Endometrium (tissue), 2 donors: ENCODE data around the gene MROH8.

Source experiments
- FAIRE-seq: peaks from 2 replicates; lab custom pipeline; 2012; peaks lifted over from hg19 to GRCh38; lab: Jason Lieb, UNC
- donor health status: control.
- donor health status: control.

The MROH8 gene

DNA sequence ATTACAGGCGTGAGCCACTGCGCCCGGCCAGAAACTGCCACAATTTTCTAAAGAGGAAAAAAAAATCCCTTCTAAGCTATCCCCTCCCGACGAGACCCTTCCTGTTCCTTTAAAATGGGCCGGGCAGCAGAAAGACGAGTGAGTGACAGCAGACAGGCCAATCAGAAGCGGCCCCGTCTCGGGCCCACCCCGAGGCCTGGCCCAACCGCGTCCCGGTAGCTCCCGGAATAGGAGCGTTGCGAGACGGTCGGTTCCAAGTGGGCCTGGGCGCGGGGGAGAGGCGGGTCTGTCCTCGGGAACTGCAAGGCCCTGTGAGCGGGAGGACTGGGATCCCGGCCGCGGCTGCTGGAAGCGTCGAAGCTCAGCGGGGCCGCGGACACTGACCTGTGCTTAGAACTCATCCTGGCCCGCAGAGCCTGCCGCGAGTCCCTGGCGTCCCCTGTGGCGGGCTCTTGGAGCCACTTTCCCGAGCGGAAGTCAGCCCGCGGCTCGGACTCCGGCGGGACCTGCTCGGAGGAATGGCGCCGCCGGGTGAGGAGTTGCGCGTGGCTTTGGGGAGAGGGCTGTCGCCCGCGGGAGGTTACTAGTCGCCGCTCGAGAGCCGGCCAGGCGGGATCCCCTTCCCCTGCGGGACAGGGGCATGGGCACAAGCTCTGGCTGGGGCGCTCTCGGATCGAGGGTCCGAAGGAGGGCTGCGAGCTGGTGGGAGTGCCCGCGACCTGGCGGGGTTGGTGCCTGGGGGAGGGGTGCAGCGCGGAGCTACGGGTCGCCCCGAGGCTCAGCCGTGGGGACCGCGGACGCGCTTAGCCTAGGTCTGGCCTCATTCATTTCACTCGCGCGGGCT, at the start of gene MROH8, which contains the start of gene RPN2:
Gene MROH8 (minus strand): TSS at position 710 of the 844 bp plus-strand sequence.
Gene RPN2 (plus strand): TSS at position 492 of the 844 bp plus-strand sequence. CDS start 27 bp downstream, at position 519.
- FAIRE-seq, result peak; percentile 81

DNA sequence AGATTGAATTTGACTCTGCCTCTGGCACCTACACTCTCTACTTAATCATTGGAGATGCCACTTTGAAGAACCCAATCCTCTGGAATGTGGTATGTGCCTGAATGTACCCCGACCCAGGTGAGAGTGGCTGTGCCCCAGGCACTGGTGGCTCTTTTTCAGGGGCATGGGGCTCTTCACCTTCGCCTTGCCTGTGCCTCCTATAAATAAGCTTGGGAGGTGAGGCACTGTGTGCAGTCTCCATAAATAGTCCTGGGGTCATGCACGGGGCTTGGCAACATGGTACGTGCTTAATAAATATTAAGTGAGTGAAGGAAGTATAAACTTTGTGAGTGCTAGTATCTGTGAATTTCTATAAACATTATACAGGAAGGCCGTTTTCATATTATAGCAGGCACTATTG, 49.3 kb upstream of the MROH8 start:
- FAIRE-seq, result no peak

DNA sequence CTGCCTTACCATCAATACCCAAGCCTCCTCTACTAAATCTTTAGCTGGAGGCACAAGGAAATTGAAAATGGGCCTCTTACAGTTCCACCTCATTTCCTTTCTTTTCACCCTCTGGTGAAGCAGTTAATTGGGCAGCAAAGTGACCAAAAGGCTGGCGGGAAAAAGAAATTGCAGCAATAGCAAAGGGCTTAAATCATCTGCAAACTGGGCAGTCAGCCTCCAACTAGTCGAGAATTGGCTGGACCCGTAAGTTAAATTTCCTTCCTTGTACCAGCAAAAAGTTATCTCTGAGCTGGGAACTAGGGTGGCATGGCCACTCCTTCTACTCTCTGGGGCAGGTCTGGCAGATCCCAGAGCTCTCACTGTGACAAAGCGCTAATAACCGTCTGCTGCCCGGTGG, 48.7 kb upstream of the MROH8 start:
- no peak for FAIRE-seq

DNA sequence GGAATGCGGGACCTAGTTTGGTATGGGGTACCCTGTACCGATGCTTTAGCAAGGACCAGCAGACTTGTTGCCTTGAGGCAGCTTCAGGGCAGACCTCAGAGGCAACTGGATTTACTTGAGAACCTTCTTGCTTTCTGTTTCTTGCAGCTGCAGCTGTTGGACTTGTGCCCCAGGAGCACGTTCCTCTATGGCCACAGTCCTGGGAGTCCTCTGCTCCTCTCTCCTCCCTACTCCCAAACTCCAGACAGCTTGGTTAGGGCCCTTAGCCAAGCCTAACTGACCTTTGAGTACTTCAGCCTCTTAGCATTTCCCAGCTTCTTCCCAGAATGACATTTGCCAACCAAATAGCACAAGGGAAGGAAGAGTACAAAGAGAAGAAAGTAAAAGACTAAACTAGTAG, 47.5 kb upstream of the MROH8 start:
- FAIRE-seq, result no peak

DNA sequence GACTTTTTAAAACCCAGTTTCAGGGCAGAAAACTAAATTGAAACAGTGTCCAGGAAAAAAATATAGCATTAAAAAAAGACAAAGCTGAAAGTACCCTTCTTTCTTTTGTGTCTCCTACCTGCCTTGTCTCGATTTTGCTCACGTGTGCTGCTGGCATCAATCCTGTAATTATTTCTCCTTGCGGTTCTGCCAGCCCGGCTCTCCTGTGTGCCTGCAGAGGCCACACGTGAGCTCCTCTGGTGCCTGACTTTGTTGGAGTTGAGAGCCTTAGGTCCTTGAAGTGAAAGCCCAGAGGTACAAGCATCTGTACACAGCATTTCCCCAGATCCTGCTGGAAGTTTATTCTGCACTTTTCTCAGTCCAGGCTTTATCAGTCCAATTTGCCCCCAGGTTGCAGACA, 45.8 kb upstream of the MROH8 start:
- no peak for FAIRE-seq

DNA sequence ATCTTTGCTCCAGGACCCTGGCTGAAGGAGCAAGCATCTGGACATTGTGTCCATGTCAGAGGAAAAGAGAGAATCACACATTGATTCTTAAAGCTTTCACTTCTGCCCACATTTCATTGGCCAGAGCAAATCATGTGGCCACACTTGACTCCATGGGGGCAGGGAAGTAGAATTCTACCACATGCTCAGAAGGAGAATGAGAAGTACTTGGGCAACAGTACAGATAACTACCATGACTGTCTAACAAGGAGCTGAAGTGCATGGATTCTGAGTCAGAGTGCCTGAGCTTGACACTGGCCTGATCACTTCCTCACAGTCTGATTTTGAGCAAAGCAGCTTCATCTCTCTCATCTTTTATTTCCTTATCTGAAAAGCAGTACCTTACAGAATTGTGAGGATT, 43.7 kb upstream of the MROH8 start:
- no peak for FAIRE-seq

DNA sequence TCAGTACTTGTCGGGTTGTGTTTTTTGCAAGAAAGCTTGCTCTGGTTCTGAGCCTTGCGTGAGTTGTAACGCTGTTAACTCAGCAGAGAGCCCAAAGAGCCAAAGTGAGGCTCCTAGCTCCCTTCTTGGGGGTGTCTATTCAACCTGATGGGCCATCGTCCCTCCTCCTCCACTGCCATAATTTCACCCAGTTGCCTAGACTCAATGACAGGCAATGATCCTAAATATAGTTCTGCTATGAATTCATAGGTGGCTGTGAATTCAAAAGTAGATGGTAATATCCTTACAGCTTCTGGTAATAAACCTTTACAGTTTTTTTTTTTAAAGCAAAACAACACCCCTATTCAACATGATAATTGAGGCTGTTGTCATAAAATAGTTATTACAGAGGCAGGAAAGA, 42.7 kb upstream of the MROH8 start:
- no peak for FAIRE-seq

DNA sequence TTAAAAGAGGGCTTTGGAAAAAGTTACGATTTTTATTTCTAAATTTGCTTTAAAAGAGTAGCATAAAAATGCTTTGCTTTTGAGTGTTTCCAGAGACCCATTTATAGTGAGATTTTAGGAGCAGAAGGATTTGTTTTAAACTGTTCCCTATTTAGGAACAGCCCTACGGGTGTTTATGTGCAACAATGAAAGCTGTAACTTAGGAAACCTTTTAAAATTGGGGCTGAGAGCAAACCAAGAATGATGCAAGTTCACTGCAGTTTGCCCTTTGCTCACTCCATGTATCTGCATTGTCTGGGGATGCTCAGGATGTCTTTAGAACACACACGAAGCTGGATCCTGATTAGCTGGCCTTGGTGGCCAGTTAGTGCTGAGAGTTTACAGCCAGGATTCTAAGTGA, 41.4 kb upstream of the MROH8 start:
- FAIRE-seq, result peak; percentile 86

DNA sequence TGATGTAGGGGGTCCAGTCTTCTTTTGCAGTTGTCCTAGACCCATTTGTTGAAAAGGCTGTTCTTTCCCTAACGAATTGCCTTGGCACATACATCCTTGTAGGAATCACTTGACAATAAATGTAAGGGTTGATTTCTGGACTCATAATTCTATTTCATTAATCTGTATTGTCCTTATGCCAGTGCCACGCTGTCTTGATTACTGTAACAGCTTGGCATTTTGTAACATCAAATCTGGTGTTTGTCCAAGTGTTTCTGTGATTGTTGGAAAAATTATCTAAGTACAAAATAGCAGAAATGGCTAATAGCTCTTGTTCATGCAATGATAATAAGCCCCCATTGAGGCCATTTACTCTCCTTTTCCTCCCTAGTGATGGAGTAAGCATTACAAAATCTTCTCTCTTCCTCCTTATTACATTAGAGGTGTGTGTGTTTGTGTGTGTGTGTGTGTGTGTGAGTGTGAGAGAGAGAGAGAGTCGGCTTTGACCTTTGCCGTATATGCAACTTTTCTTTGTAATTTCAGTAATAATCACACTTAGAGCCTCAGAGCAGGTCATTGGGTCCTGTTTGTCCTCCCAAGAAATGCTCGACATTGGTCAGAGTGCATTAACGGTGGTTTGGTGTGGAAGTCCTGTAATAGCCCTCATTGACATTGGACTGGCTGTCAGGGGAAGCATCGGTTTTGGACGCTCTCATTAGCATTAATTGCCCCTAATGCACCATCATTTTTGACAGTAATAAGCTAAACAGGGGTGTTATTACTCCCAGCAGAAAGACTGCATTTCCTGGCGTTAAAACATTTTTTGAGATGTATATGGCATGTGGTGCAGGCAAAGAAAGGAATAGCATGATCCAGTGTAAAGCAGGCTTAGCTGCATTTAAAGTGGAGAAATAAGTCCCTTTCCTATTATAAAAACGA, 40.7 kb upstream of the MROH8 start:
- FAIRE-seq, result no peak

DNA sequence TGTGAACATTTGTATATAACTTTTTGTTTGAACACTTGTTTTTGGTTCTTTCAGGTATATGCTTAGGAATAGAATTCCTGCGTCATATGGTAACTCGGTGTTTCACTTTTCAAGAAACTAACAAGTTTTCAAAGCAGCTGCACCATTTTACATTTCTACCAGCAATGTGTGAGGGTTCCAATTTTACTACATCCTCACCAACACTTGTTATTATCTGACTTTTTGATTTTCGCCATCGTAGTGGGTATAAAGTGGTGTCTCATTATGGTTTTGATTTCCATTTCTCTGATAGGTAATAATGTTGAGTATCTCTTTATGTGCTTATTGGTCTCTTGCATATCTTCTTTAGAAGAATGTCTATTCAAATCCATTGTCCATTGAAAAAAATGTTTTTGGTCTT, 39.6 kb upstream of the MROH8 start:
- FAIRE-seq, result no peak

DNA sequence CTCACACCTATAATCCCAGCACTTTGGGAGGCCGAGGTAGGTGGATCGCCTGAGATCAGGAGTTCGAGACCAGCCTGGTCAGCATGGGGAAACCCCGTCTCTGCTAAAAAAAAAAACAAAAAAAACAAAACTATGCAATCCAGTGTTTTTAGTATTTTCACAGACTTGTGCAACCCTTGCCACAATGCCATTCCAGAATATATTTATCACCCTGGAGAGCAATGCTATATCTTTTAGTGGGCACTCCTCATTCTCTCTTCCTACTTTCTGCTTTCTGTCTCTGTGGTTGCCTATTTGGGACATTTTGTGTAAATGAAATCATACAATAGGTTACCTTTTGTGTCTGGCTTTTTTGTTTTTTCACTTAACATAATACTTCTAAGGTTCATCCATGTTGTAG, 39.1 kb upstream of the MROH8 start:
- FAIRE-seq, result no peak

DNA sequence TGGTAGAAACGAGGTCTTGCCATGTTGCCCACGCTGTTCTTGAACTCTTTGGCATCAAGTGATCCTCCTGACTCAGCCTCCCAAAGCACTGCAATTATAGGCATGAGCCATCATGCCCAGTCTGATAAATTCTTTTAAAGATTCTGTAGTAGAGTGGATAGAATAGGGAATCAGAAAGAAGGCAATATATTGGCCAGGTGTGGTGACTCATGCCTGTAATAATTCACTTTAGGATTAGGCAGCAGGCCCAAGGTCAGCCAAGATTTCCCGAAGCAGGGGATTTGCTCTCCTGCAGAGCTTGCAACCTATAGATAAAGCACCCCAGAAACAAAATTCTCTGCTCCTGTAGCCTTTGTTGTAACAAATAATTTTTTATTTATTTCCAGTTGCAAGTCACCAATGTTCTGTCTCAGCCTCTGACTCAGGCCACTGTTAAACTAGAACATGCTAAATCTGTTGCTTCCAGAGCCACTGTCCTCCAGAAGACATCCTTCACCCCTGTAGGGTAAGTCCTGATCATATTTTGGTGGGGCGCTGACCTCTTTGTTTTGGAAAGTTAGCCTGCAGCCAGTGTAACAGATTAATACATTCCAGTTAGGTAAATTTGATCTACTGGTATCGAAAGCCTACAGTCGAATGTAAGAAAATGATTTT, 30.4 kb upstream of the MROH8 start:
- FAIRE-seq, result no peak

DNA sequence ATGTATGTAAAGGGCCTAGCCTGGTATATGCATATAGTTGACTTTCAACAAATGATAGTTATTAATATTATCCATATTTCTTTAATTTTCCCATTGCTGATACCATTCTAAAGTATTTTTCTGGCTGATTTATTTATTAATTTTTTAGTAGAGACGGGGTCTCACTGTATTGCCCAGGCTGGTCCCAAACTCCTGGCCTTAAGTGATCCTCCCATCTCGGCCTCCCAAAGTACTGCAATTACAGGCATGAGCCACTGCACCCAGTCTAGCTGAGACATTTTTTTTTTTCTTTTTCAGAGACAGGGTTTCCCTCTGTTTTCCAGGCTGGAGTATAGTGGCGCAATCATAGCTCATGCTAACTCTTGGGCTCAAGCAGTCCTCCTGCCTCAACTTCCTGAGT, 29.8 kb upstream of the MROH8 start:
- no peak for FAIRE-seq

DNA sequence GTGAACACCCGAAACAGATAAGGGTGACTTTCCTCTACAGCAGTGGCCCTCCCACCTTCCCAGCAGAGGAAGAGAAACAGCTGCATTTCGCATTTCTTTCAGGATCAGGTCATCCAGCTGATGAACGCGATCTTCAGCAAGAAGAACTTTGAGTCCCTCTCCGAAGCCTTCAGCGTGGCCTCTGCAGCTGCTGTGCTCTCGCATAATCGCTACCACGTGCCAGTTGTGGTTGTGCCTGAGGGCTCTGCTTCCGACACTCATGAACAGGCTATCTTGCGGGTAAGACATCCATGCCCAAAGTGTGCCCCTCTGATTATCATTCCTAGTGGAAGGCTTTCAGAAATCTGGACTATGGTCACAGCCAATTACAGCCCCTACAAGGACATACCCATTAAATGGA, 27.8 kb upstream of the MROH8 start:
- FAIRE-seq, result no peak

DNA sequence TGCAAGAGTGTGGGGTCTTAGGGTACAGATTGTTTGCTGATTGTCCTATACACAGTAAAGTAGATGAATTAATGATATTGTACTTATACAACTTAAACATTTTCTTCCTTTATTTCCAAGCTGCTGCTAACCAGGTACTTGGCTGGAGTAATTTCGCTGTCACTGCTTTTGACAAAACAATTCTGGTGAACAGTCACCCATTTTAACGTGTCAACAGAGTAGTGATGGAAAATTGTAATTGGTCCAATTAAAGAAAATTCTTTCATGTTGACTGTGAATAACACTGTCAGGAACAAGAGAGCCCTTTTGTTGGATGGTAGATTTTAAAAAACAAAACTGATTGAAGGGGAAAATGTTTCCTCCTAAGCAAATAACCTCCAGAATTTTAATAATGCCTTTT, 26.4 kb upstream of the MROH8 start:
- FAIRE-seq, result no peak

DNA sequence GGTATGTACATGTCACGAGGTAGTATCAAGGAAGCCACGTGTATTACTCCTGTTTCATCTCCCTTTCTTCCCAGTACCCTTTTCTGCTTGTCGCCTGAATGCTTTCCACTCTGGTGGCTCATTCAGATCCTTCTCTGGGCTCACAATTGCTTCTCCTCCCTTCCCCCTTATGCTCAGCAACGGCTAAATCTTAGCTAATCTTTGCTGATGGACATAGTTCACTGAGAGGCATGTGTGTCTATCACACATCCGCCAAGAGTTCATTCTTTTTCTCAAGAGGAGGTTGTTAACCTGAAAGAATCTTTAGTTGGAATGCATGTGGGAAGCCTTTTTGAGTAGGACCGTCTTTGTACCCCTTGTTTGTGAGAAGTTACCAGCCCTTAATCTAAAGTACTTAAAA, 25.8 kb upstream of the MROH8 start:
- FAIRE-seq, result no peak

DNA sequence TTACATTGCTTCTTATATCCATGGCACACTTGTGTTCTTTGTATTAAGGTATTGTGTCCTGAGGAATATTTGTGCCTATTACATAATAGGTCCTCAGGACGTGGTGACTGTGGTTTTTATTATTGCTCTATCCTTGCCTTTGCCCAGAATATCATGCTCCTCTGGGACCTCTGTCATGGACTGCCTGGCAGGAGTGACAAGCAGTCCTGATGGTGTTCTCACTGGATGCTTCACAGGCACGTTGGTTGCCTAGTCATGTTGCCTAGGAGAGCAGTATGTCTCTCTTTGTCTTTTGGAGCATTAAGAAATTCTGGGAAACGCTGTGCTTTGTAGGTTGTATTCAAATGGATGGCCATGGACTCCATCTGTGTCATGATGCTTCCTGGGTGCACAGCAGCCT, 24.7 kb upstream of the MROH8 start:
- no peak for FAIRE-seq

DNA sequence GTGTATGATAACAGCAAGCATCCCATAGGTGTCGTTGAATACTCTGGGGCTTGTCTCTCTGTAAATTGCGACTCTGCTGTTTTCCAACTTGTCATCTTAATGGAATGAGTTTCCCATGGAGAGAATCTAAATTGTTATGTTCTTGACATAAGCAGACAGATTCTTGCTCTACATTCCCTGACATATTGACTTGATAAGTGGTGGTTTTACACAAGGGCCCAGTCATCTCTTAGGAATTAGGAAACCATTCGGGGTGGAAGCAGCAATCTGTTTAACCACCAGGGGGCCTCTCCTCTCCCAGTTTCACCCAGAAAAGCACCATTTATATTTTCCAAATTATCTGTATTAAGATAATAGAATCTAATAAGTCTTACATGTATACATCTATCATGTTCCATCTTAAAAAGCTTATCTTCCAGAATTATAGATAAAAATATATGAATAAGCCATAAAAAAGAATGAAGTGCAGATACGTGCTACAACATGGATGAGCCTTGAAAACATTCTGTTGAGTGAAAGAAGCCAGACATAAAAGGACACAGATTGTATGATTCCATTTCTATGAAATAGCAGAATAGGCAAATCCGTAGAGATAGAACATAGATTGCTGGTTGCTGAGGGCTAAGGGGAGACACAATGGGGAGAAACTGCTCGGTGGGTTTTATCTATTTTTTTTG, 23.1 kb upstream of the MROH8 start:
- FAIRE-seq, result peak; percentile 78

DNA sequence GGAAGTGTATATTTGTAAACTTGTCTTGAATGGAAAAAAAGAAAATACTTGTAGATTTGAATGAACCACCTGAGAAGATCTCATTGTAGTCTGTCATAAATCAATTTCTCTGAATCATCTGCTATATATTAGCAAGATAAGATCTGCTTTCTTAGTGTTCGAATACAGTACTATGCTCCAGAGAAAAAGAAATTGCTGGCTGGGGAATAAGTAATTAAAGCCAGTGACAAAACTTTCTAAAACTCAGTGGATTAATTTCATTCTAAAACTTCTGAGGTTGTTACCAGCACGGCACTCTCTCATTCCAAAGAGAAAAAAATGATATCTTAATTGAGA, 22.4 kb upstream of the MROH8 start:
- no peak for FAIRE-seq

DNA sequence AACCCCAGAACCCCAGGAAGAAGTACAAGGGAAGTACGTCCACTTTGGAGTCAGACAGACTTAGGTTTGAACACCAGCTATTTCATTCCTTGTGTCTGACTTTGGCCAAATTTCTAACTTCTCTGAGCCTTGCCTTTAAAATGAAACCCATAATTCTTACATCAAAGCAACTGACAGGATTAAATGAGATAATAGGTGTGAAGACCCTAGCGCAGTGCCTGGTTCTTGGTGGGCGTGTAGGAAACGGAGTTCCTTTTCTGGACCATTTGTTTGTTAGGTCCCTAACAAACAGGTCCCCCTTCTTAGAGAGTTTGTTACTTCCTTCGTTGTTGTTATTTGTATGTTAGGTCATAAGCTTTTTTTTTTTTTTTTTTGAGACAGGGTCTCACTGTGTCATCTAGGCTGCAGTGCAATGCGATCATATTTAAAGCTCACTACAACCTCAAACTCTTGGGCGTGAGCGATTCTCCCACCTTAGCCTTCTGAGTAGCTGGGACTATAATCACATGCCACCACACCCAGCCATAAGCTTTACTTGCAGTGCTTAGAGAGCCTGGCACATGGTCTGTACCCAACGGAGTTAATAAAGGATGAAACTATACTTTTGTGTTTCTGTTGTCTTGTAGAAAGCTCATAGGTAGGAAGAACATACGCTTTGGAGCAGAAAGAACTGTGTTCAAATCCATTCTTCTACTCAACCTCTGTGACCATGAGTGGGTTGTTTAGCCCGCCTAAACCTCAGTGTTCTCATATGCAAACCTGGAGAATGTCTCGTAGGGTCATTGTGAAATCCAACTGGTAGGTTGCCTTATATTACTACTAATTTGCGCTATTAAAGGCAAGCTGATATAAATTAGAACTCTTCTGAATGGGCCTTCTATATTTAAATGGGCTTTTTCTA, 21.8 kb upstream of the MROH8 start:
- no peak for FAIRE-seq

DNA sequence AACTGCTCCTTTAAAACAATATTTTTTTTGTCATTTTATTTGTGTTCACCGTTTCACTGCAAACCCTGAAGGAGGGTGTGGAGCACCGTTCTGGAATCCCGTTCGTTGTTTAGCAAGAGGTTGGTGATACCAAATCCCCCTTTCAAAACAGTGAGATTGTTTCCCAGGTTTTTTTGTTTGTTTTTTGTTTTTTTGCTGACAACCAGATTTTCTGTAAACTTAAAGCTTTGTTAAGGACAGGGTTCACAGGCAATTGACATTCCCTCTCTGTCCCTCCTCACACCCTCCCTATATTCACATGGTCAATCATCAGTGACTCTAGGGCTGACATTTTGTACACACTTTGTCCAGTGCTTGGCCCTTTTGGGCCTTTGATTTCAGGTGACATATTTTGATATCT, 21.0 kb upstream of the MROH8 start:
- FAIRE-seq, result no peak
